SK-N-SH treated with all-trans-retinoic acid at 6 μM for 48 hours (cell line): Measurements from ENCODE around the gene CFAP221.

Source experiments
- CSDC2 ChIP-seq: fragments of 250-450 bp; sonication (Bioruptor Pico); IDR thresholded peaks from 2 replicates; pipeline ENCODE4 v1.5.0; 2020; ENCODE audit warnings: mild to moderate bottlenecking, moderate library complexity
- ISL1 ChIP-seq: fragments of 250-450 bp; sonication (Bioruptor Pico); IDR thresholded peaks from 2 replicates; pipeline ENCODE4 v2.1.2; 2022; ENCODE audit warnings: mild to moderate bottlenecking, moderate library complexity
- ZNF8 ChIP-seq: fragments of 450-650 bp; formaldehyde crosslinking; IDR thresholded peaks from 2 replicates; pipeline ENCODE4 v1.5.0; 2020; ENCODE audit warnings: mild to moderate bottlenecking, moderate library complexity
- TF ChIP-seq, protein P1 (sequence below): fragments of 250-450 bp; sonication (Bioruptor Pico); IDR thresholded peaks from 2 replicates; pipeline ENCODE4 v1.5.0; 2020; ENCODE audit warnings: mild to moderate bottlenecking, moderate library complexity

DNA sequence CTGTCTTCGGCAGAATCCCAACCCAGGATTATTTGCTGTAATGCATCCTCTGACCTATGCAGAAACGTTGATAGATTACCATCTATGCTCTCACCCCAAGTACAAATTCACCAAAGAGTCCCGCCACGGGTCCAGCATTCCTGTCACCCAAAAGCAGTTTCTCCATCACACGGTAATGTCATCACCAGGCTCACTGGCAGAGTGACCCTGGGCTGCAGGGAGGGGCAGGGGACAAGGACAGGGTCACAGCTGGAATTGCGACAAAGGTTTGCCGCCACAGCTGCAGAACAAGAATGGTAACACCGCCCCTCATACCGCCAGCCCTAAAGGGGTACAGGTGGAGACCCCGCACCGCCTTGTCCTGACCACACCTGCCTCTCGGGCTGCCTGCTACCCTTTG, 94.0 kb downstream of the CFAP221 start:
- TF ChIP-seq ISL1 = no peak
- TF ChIP-seq CSDC2 = no peak
- TF ChIP-seq, protein P1, sequence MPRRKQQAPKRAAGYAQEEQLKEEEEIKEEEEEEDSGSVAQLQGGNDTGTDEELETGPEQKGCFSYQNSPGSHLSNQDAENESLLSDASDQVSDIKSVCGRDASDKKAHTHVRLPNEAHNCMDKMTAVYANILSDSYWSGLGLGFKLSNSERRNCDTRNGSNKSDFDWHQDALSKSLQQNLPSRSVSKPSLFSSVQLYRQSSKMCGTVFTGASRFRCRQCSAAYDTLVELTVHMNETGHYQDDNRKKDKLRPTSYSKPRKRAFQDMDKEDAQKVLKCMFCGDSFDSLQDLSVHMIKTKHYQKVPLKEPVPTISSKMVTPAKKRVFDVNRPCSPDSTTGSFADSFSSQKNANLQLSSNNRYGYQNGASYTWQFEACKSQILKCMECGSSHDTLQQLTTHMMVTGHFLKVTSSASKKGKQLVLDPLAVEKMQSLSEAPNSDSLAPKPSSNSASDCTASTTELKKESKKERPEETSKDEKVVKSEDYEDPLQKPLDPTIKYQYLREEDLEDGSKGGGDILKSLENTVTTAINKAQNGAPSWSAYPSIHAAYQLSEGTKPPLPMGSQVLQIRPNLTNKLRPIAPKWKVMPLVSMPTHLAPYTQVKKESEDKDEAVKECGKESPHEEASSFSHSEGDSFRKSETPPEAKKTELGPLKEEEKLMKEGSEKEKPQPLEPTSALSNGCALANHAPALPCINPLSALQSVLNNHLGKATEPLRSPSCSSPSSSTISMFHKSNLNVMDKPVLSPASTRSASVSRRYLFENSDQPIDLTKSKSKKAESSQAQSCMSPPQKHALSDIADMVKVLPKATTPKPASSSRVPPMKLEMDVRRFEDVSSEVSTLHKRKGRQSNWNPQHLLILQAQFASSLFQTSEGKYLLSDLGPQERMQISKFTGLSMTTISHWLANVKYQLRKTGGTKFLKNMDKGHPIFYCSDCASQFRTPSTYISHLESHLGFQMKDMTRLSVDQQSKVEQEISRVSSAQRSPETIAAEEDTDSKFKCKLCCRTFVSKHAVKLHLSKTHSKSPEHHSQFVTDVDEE (CRISPR knock-in tag) = no peak
- no peak for TF ChIP-seq ZNF8 (CRISPR knock-in tag)
